ENCODE measurements around the gene ESR2. TPM values are rescaled to one million over a fixed set of nuclear protein-coding genes. Genes with fewer than 3 reads are reported as not detected.

The ESR2 gene
- total and polyA plus RNA-seq, 4 donors: 0.11 to 3.4 (median 0.37) TPM

Small RNA genes within 50 kb of the gene (small RNA-seq; reads per million reads assigned to genes)
- not detected for gene MIR548H1 (ENCODE audit: low replicate concordance)

Other genes starting within 250 kb of the ESR2 start
- 10 to 100 TPM; 30.5 to 58.7 TPM for gene MTHFD1, start 94.0 kb upstream of the ESR2 start, total RNA-seq
- gene MTHFD1, start 94.0 kb upstream of the ESR2 start, polyA plus RNA-seq: 10 to 100 TPM; 20.9 to 27.7 TPM
- 1 to 10 TPM; 1.7 to 1.8 TPM for gene AKAP5, start 171.1 kb upstream of the ESR2 start, total RNA-seq
- under 1 TPM; 0.15 to 0.63 TPM for gene AKAP5, start 171.1 kb upstream of the ESR2 start, polyA plus RNA-seq
- gene ZBTB25, start 209.5 kb upstream of the ESR2 start, total RNA-seq: 10 to 100 TPM; 14.0 to 15.4 TPM
- 1 to 10 TPM; 4.0 to 4.5 TPM for gene ZBTB25, start 209.5 kb upstream of the ESR2 start, polyA plus RNA-seq
- 10 to 100 TPM; 33.5 to 65.5 TPM for gene ZBTB1, start 210.4 kb upstream of the ESR2 start, total RNA-seq
- gene ZBTB1, start 210.4 kb upstream of the ESR2 start, polyA plus RNA-seq: 10 to 100 TPM; 13.4 to 16.4 TPM
- 10 to 100 TPM; 11.5 to 20.5 TPM for gene HSPA2, start 246.4 kb upstream of the ESR2 start, total RNA-seq
- gene HSPA2, start 246.4 kb upstream of the ESR2 start, polyA plus RNA-seq: 10 to 100 TPM in 1 of 2 donors, 1 to 10 TPM in 1; 6.9 to 11.3 TPM

Data from lung (tissue), 5 donors.